ENCODE measurements around the gene TSHZ1. TPM values are rescaled to one million over a fixed set of nuclear protein-coding genes. Genes with fewer than 3 reads are reported as not detected.

TSHZ1 gene
- polyA plus RNA-seq, 3 donors = 29.3 to 35.3 (median 34.5) TPM

DNA sequence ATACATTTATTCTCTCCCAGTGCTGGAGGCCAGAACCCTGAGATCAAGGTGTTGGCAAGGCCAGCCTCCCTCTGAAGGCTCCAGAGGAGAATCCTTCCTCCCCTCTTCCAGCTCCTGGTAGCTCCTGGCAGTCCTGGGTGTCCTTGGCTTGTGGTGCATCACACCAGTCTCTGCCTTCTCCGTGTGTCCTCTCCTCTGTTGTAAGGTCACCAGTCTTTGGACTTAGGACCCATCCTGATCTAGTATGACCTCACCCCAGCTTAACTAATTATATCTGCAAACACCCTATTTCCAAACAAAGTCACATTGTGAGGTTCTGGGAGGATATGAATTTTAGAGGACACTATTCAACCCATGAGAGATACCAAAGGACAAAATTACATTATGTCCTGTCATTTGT, 31.1 kb downstream of the TSHZ1 start:
- no peak for DNase-seq (ENCODE audit: low read depth in 3 of 3, low spot score in 2 of 3)

DNA sequence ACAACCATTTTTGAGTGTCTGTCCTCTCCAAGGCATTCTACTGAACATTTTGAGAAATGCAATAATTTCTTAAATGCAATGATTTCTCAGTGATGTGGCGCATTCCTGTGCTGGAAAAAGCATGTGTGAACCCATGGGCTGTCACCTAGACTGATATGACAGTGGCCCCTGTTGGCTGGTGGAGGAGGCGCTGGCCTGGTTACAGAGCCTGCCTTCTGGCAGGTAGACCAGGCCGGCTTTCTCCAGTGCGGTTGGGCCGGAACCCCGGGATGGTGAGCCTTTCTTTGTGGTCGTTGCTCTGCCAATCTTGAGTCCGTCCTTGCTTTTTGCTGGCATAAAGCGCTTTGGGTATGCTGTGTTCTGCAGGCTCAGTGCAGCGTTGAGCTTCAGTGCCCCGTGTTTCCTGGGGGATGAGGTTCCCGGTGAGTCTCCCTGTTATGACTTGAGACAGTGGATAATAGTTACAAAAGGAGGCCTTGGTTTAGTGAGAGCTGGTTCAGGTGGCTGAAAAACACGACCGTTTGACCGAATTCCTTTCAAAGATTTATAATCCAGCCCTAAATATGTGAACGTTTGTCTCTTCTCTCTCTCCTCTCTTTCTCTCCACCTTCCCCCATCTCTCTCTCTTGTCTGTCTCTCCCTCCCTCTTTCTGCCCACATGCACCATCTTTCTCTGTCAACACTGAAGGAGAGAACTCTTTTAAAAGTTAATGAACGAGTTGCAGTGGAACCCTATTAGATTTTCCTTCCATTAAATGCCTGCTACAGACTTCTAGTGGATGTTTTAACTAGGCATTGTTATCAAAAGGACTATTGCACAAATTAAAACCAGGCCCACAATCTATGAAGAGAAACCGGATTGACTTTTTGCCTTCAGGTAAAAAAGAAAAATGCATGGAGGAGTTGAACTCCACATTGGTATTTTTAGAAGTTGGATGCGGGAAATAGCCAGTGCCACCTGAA, 34.0 kb downstream of the TSHZ1 start:
- no peak for DNase-seq (ENCODE audit: low read depth in 3 of 3, low spot score in 2 of 3)

DNA sequence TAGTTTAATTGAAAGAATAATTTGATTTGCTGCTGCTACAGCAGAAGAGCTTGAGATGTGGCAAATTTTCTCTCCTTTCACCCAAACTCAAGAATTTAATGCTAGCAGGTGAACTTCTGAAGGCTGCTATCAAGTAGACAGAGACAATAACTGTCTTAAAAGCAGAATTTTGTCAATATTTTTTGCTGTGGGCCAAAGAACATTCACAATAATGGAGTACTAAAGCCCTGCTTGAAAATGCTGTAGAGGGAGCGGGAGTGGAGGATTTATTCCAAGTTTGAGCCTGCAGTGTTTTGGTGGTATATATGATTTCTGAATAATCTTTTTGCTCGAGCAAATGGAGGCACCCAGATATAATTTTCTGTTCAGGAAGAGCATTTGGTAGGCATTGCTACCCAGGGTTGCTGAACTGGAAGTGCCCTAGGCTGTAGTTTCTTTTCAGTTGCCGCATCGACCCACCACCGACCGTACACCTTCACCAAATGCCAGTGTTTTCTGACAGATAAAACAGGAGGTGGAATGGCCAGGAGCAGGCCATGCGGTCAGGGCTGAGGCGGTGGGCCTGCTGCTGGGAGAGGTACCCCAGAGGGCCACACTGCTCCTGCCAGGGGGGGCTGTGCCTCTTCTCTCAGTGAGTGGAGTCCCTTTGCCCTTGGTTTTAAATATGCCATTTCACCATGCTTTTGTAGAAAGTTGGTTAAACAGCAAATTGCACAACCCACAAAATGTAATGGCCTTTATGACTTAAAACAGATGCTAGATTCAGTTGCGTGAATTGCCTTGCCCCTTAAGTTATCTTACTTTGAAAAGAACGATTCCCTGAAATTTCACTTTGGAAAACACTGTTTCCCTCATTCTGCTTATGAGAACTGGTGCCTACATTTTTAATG, 36.4 kb downstream of the TSHZ1 start:
- no peak for DNase-seq (ENCODE audit: low read depth in 3 of 3, low spot score in 2 of 3)

DNA sequence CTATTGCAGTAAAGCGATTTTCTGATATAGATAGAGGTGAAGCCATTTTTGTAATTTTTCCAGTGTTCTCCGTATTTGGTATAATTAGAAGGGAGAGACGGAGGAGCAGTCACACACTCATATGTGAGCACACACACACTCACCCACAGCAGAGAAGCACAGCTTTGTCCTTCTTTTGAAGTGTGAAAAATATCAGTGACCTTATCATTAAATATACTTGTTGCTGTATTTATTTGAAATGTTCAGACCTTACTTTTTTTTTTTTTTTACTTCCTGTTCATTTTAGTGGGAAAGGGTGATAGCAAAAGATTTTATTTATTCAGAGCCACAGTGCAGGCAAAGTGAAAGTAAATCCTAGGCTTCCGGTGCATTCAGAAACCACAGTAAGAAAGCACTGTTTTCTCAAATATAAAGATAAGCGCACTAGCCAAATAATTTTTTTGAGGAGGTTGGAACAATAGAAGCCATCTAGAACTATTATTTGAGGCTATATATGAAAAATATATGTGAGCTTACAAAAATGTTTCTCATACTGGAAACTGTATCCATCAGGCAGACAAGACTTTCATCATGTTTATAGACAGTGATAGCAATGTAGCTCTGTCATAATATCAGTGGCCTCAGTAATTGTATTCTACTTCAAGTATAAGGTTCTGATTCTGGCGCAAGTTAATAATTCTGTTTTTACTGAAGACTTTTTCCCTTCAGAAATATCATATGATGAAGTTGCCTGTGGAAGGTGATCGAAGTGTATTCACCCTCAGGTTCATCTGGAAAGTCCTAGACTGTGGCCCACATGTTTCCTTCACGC, 37.2 kb downstream of the TSHZ1 start:
- no peak for DNase-seq (ENCODE audit: low read depth in 3 of 3, low spot score in 2 of 3)

DNA sequence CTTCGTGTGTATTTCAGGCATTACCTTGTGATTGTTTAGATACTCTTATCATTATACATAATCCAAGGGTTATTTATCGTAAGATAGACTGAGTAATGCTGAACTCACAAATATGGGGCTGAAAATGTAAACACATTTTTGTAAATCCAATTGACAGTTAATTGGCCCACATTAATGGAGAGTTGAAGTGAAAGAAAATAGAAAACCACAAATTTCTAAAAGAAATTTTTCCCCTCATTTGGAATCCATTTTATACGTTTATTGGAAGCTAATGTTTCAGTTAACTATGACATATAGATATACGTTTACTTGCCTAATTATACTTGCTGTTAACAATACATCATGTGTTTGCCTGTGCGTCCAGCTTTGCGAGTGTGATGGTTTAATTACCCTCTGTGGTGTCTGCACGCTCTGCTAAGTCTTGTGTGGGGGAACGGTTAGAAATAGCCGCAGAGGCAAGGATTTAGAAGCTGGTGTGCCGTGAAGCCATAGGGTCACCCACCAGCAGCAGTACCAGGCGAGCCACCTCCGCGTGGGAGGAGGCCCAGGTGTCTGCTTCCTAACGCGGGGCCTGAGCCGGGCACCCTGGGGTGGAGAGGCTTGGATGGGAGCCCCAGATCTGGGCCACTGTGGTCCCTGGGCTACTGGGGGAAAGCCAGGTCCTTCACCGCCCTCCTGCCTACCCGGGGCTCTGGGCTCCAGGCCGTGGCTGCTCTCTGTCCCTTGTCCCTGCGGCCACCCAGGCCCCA, 38.0 kb downstream of the TSHZ1 start:
- DNase-seq (ENCODE audit: low read depth in 3 of 3, low spot score in 2 of 3) = no peak

DNA sequence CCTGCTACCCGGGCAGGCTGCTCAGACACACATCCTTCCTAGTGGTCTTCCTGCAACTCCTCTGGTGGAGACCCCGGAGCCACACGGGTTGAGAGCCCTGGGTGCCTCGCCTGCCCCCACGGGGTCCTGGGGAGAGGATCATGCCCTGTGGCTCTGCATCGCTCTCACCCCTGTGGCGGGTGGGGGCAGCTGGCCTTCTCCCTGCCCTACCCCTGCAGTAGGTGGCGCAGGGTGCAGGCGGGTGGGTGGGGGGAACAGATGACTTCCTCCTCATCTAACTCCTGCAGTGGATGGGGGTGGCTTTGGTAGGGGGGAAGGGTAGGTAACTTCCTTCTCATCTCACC, 38.5 kb downstream of the TSHZ1 start:
- DNase-seq (ENCODE audit: low read depth in 3 of 3, low spot score in 2 of 3) = no peak

DNA sequence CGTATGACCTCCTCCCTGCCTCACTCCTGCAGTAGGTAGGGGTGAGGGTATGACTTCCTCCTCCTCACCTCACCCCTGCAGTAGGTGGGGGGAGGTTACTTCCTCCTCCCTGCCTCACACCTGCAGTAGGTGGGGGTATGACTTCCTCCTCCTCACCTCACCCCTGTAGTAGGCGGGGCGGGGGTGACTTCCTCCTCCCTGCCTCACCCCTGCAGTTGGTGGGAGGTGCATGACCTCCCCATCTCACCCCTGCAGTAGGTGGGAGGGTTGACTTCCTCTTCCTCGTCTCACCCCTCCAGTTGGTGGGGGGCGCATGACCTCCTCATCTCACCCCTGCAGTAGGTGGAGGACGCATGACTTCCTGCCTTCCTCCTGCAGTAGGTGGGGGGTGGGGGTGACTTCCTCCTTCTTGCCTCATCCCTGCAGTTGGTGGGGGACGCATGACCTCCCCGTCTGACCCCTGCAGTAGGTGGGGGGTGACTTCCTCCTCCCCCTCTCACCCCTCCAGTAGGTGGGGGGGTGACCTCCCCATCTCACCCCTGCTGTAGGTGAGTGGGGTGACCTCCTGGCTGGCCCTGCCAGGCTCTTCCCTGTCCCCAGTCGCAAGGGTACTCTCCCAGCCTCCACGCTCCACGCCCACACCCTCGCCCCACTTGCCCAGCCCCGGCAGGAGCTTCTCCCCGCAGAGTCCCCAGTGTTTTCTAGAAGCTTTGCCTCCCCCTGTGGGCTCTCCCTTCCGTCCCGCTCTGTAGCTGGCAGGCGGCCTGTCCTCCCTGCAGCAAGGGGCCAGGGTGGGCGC, 39.3 kb downstream of the TSHZ1 start:
- no peak for DNase-seq (ENCODE audit: low read depth in 3 of 3, low spot score in 2 of 3)

DNA sequence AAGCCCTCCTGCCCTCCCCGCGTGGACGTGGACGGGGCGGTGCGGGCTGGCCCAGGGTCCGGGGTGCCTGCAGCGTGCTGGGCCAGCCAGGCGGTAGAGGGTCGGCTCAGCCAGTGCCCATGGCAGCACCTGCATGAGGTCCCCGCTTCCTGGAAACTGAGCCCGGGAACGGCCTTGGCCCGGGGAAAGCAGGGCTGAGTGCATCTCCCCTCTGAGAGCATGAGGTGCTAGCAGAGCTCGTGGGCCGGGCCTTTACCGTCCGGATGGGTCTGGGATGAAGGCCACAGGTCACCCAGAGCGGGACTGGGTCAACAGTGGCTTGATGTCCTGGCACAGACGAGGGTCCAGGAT, 39.8 kb downstream of the TSHZ1 start:
- DNase-seq (ENCODE audit: low read depth in 3 of 3, low spot score in 2 of 3) = no peak

DNA sequence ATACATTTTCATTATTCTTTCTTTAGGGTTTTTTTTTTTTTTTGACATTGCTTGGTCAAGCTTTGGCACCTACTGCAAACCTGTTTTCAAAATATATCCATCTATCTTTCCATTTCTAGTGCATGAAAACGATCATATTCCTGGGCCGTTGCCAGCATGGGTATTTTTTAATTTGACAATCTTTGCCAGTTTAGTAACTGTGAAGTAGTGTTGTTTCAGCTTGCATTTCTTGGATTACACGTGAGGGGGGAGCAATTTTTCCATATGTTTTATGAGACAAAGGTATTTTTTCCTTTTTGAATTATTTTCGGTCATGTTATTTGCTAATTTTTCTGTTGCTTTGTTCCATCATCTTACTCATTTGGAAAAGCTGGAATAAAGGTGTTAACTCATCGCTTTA, 40.9 kb downstream of the TSHZ1 start:
- DNase-seq (ENCODE audit: low read depth in 3 of 3, low spot score in 2 of 3) = no peak

DNA sequence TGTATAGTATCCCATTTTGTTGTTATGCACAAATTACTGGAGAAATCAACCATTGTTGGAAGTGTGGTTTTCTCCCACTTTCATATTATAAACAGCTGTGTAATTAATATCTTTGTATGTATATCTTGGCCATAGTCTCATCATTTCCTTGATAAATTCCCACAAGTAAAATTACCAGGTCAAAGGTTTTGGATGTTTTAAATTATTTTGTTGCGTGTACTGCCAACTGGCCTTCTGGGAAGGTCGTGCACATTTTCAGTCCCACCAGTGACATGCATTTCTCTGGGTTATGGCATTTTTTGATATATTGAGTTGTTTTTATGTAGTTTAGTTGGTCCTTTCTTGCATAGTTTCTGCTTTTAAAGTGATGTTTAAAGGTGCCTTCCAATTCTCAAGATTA, 41.5 kb downstream of the TSHZ1 start:
- DNase-seq (ENCODE audit: low read depth in 3 of 3, low spot score in 2 of 3) = no peak

DNA sequence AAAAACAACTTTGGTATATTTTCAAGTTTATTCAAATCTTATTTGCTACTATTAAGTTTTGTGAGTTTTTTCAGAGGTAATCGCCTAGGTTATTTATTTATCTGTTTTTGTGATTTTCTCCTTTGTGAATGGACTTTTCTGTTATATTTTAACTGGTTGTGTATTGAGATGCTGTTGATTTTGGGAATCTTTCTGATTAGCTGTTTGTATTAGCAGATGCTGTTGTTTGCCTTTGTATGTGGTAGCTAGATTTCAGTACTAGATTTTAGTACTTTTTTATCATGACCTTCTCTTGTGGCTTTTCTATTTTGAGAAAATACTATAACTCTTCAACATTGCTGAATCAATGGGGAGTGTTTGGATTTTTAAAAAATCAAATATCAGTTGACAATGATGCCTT, 42.4 kb downstream of the TSHZ1 start:
- DNase-seq (ENCODE audit: low read depth in 3 of 3, low spot score in 2 of 3) = no peak

DNA sequence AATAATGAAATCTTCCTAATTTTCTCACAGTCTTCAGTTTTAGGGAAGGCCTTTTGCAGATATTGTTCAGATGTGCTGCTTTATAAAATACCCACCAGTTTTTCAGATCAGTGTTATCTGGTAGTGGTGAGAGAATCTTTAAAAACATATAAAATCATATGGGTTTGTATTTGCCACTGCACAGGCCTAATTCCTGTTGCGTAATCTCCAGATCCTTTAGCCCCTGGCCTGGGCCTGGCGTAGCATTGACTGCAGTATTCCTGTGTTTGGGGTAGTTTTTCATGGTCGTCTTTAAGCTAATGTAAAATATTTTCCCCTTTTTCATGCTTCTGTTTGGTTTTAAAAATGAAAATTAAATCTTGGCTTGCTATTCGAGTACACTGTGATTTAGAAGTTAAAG, 43.2 kb downstream of the TSHZ1 start:
- DNase-seq (ENCODE audit: low read depth in 3 of 3, low spot score in 2 of 3) = no peak

DNA sequence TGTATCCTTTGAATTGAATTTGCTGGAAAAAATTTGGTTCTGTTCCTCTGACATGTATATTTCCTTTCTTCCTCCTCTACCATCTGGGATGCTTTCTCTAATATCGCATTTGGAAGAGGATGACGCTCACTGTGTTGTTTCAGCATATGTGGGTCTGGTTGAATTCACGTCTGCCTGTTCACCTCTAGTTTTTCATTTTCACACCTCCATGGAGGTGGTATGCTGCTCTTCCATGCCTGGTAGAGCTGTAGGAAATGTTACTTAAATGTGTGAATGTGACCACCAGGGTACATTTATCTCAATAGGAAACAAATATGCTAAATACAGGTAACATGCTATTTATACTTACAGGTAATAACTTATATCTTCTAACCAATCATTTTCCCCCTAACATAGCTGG, 44.5 kb downstream of the TSHZ1 start:
- DNase-seq (ENCODE audit: low read depth in 3 of 3, low spot score in 2 of 3) = no peak

DNA sequence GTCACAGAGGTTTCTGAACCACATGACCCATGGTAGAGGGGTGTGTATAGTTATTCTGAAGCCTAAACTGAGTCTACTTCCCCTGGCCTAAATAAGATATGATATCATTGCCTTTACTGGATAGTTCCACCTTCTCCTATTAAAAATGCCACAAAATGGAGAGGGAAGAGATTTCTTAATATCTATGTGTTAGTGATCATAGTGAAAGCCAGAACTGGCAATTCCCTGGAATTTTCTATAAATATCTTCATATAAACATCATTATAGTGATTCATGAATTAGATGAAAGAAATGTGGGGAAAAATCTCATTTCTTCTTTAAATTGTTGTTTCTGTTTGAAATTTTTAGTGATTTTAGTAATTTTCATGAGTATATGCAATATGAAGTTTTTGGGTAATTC, 45.8 kb downstream of the TSHZ1 start:
- no peak for DNase-seq (ENCODE audit: low read depth in 3 of 3, low spot score in 2 of 3)

DNA sequence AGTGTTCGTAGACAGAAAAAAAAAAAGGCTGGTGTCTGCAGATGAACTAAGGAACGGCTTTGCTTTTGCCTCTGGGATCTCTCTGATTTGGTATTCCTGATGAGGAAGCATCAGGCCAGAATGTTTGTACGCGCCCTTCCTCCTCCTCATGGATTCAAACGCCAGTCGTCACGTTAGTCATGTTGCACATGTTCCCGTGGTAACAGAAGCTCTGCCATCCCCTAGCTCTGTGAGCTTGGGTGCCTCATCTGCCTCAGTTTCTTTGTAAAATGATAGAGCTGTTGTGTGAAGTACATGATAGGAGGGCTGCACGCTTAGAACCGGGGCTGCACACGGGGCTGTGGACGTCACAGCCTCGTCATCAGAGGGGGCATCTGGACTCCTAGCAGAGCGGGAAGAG, 47.0 kb downstream of the TSHZ1 start:
- no peak for DNase-seq (ENCODE audit: low read depth in 3 of 3, low spot score in 2 of 3)

DNA sequence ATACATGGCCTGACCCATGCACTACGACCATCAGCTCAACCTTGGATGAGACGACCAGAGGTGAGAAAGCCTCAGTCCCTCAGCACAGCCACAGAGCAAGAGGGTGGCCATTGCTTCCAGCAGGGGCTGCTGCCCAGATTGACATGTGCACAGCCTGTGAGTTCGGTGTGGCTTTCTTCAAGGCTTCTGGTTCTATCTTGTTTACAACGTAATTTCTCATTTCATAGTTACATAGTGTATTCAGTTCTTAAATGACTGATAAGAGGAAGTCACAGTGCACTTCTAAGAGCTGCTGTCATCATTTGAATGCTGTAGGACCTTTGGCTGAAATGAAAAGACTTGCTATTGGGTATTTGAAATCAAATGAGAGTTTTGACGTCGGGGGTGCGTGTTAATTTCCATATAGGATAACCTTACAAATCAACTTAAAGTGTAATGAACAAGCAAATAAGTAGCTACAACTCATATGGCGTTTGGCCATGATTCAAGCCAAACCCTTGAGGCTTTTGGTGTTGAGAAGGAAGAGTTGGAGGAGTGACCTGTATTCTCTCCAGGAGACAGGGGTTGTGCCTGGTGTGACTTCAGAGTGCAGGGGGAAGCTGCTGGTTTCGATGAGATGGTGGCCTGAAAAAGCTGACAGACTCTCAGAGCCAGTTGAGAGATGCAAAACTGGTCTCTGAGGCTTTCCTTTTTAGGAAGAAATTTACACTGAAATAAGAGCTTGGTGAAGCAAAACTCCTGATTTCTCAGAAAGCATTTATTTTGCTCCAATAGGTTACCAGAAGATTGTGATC, 51.0 kb downstream of the TSHZ1 start:
- no peak for DNase-seq (ENCODE audit: low read depth in 3 of 3, low spot score in 2 of 3)

DNA sequence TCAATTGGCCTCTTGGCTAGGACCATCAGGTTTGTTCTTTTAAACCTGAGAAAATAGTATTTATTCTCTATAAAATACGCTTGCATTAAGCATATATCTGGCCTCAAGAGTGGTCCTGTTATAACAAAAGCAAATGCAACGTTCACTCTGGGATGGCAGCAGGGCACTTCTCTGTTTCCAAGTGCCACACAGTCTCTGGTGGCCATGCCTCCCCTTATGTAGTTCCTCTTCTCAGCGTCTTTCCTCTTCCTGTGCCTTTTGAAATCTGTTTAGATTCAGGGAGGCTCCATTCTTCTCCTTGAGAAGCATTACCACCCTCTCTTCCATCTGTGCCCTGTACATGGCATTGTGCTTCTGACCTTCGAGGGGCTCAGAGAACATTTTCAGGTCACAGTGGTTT, 51.9 kb downstream of the TSHZ1 start:
- DNase-seq (ENCODE audit: low read depth in 3 of 3, low spot score in 2 of 3) = no peak

DNA sequence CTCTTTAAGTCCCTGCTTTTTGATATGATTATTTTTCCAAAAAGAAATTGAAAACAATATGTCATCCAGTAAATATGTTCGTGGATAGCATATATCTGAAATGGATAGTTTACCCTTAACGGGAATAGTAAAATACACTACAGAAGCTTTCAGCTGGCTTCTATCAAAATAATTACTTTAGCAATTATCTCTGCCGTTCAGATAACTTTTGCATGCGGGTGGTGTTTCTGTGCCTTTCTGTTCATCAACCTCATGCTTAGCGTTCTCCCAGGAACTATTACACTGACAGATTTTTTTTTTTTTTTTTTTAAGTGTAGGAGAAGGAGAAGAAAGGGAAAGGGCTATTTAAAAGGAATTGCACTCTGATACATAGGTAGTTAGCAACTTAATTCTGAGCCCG, 53.6 kb downstream of the TSHZ1 start:
- DNase-seq (ENCODE audit: low read depth in 3 of 3, low spot score in 2 of 3) = no peak

All from right renal cortex interstitium (tissue), 3 donors.